ENCODE results near the gene AGTR1. TPM values are rescaled to one million over a fixed set of nuclear protein-coding genes. Genes with fewer than 3 reads are reported as not detected.

Gene AGTR1
- total and polyA plus RNA-seq, 10 of the 15 experiments (the other 5 are each of a cell fraction or from before 2014, with no cell fraction given) = not detected

DNA sequence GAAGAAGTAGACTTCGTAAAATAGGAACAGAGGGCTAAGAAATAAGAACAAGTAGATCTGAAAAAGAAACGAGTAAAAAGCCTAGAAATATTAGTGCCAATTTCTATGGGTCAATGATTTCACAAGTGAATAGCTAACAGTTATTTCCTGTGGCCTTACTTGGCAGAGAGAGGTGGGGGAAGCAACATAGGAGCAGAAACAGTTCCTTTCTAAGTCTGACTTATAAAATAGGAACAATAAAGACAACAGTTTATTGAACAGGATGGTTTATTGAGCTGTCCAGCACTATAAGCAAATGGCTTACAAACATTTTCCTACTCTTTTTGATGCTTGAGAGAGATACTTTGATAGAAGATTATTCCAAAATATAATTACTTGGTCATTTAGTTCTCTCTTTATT, 37.9 kb downstream of the AGTR1 start:
- H3K4me2 ChIP-seq (ENCODE audit: control insufficient read depth, insufficient read depth) = no peak overlapping the region
- no peaks in the 10 kb centered on the region for H3K27me3 ChIP-seq (replicated peaks in 1 of 2; ENCODE audit: control insufficient read depth in 2 of 2, insufficient read depth in 2 of 2, low read length in 1 of 2)
- no peak for TF ChIP-seq RELA (IDR thresholded peaks at IDR 0.05; ENCODE audit: borderline replicate concordance, partially characterized antibody)
- no peak for TF ChIP-seq BCL11A (IDR thresholded peaks at IDR 0.05; ENCODE audit: low read depth, low read length)
- TF ChIP-seq, protein P1, sequence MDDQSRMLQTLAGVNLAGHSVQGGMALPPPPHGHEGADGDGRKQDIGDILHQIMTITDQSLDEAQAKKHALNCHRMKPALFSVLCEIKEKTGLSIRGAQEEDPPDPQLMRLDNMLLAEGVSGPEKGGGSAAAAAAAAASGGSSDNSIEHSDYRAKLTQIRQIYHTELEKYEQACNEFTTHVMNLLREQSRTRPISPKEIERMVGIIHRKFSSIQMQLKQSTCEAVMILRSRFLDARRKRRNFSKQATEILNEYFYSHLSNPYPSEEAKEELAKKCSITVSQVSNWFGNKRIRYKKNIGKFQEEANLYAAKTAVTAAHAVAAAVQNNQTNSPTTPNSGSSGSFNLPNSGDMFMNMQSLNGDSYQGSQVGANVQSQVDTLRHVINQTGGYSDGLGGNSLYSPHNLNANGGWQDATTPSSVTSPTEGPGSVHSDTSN (IDR thresholded peaks at IDR 0.05; ENCODE audit: insufficient replicate concordance, low read depth, low read length) = no peak
- no peak for TF ChIP-seq RAD21 (IDR thresholded peaks at IDR 0.05; ENCODE audit: insufficient read depth, low read depth, low read length)
- TF ChIP-seq CBX3 (IDR thresholded peaks at IDR 0.05; ENCODE audit: borderline replicate concordance, low read depth) = no peak
- no peak for TF ChIP-seq EP300 (IDR thresholded peaks at IDR 0.05; ENCODE audit: borderline replicate concordance in 1 of 2, control insufficient read depth in 1 of 2, low read depth in 2 of 2, low read length in 2 of 2)
- TF ChIP-seq, protein P2, sequence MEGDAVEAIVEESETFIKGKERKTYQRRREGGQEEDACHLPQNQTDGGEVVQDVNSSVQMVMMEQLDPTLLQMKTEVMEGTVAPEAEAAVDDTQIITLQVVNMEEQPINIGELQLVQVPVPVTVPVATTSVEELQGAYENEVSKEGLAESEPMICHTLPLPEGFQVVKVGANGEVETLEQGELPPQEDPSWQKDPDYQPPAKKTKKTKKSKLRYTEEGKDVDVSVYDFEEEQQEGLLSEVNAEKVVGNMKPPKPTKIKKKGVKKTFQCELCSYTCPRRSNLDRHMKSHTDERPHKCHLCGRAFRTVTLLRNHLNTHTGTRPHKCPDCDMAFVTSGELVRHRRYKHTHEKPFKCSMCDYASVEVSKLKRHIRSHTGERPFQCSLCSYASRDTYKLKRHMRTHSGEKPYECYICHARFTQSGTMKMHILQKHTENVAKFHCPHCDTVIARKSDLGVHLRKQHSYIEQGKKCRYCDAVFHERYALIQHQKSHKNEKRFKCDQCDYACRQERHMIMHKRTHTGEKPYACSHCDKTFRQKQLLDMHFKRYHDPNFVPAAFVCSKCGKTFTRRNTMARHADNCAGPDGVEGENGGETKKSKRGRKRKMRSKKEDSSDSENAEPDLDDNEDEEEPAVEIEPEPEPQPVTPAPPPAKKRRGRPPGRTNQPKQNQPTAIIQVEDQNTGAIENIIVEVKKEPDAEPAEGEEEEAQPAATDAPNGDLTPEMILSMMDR (IDR thresholded peaks at IDR 0.05 in 2 of 3, conservative IDR thresholded peaks at IDR 0.05 in 1 of 3; ENCODE audit: control insufficient read depth in 2 of 3, extremely low read depth in 1 of 3, insufficient read depth in 1 of 3, low read depth in 3 of 3, low read length in 3 of 3) = no peak
- no peak for TF ChIP-seq CREB1 (IDR thresholded peaks at IDR 0.05; ENCODE audit: low read depth)
- no peak for TF ChIP-seq POLR2AphosphoS5 (IDR thresholded peaks at IDR 0.05; ENCODE audit: low read length)
- TF ChIP-seq, protein P3, sequence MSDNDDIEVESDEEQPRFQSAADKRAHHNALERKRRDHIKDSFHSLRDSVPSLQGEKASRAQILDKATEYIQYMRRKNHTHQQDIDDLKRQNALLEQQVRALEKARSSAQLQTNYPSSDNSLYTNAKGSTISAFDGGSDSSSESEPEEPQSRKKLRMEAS (IDR thresholded peaks at IDR 0.05; ENCODE audit: low read depth, low read length) = no peak
- in situ Hi-C loops (cut with MboI) = no loop called here
- POLR2A ChIA-PET = no interaction called here
- intact Hi-C loops (cut with micrococcal nuclease; ENCODE audit: unreplicated experiment) = no loop called here
- ATAC-seq (no peak), DNase-seq (ENCODE audit: low read depth, low spot score) (no peak), FAIRE-seq (no peak)
- 0% methylated on average over 2 of the region's 2 CpGs for WGBS (ENCODE audit: insufficient coverage, insufficient replicate concordance, low lambda C conversion rate, missing lambda C conversion rate)
- H3K4me3 ChIP-seq = no peak overlapping the region
- H2AFZ ChIP-seq (ENCODE audit: control insufficient read depth, low read depth, low read length) = no peak overlapping the region
- no peaks in the 10 kb centered on the region for H3K4me1 ChIP-seq (ENCODE audit: control insufficient read depth, insufficient read depth, low read length)
- RAD21 ChIA-PET (ENCODE audit: unreplicated experiment) = no interaction called here
- no peaks in the 10 kb centered on the region for H4K20me1 ChIP-seq (ENCODE audit: control insufficient read depth, insufficient read depth)
- H3K27ac ChIP-seq (ENCODE audit: control insufficient read depth, insufficient read depth) = no peak overlapping the region
- BruUV-seq (replicated peaks) = no TSS peak
- SMC1A ChIA-PET (ENCODE audit: uncharacterized antibody, unreplicated experiment) = interaction anchor here (0.7 to 1.7 kb wide), 2 partner anchors 8 to 422 kb away, joined by 3 to 5 read pairs; no protein-coding TSS in a partner anchor
- CTCF ChIA-PET = interaction anchor here (1.0 to 1.1 kb wide), 2 partner anchors 8 to 11 kb away, joined by 4 read pairs; no protein-coding TSS in a partner anchor
- no peak overlapping the region for H3K9ac ChIP-seq (ENCODE audit: control insufficient read depth, insufficient read depth, low read length)
- no peaks in the 10 kb centered on the region for H3K36me3 ChIP-seq (ENCODE audit: control insufficient read depth in 2 of 2, insufficient read depth in 2 of 2, low read length in 1 of 2)
- H3K9me3 ChIP-seq (replicated peaks; ENCODE audit: control insufficient read depth, insufficient read depth, low read length) = no peaks in the 10 kb centered on the region
- no peaks in the 10 kb centered on the region for H3K79me2 ChIP-seq (ENCODE audit: control insufficient read depth, insufficient read depth, low read length)
